ENCODE measurements around the gene EPHA6.
A peak's percentile ranks its signal among the peaks of the same experiment; 100 is the strongest.

EPHA6 gene

GRCh38 chr3:96813134-96813819 lies 1.1 kb upstream of the EPHA6 start:
- DNase-seq (ENCODE audit: low read depth), result peak; percentile 63
- peak; percentile 51 for TF ChIP-seq CTCF (IDR thresholded peaks at IDR 0.05; ENCODE audit: low read length, missing control alignments)
- peak overlapping the region; percentile 50 for H3K4me3 ChIP-seq (replicated peaks; ENCODE audit: low read depth, low read length)

- no peak overlapping the region for H3K4me3 ChIP-seq (replicated peaks; ENCODE audit: low read depth, low read length)
- no peak for TF ChIP-seq CTCF (IDR thresholded peaks at IDR 0.05; ENCODE audit: low read length, missing control alignments)
- no peak for DNase-seq (ENCODE audit: low read depth)
These were observed 515 bp downstream of the EPHA6 start for GRCh38 chr3:96814651-96815567.

GRCh38 chr3:96831175-96831574 lies 16.8 kb downstream of the EPHA6 start:
- no peak for DNase-seq (ENCODE audit: low read depth)
- no peak overlapping the region for H3K4me3 ChIP-seq (replicated peaks; ENCODE audit: low read depth, low read length)
- TF ChIP-seq CTCF (IDR thresholded peaks at IDR 0.05; ENCODE audit: low read length, missing control alignments), result no peak

DNA sequence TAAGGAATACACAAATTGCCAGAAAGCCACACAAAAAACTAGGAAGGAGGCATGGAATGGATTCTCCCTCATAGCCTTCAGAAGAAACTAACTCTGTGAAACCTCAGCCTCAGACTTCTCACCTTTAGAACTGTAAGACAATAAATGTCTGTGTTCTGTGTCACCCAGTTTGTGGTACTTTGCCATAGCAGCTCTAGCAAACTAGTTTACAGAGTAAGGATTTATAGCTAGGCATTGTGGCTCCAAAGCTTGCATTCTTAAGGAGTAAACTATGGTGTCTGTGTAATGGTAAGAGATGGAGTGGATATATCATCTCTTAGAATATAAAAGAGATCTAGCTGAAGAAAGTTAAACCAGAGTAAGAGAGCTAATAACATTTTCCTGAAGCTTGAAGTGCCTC lies 18.9 kb downstream of the EPHA6 start:
- no peak for TF ChIP-seq CTCF (IDR thresholded peaks at IDR 0.05; ENCODE audit: low read length, missing control alignments)
- no peak for DNase-seq (ENCODE audit: low read depth)

GRCh38 chr3:96836153-96836915 lies 21.9 kb downstream of the EPHA6 start:
- H3K4me3 ChIP-seq (replicated peaks; ENCODE audit: low read depth, low read length), result no peak overlapping the region

More for the DNA sequence above, 18.9 kb downstream of the EPHA6 start:
- no peak overlapping the region for H3K4me3 ChIP-seq (replicated peaks; ENCODE audit: low read depth, low read length)

More at GRCh38 chr3:96836153-96836915, 21.9 kb downstream of the EPHA6 start:
- TF ChIP-seq CTCF (IDR thresholded peaks at IDR 0.05; ENCODE audit: low read length, missing control alignments), result no peak
- no peak for DNase-seq (ENCODE audit: low read depth)

All from fibroblast of pulmonary artery (primary cell).